Measurements from ENCODE around the gene LHX2. TPM values are rescaled to one million over a fixed set of nuclear protein-coding genes. Genes with fewer than 3 reads are reported as not detected.

The LHX2 gene
- total RNA-seq: not detected

GRCh38 chr9:124011460-124012301, at the start of gene LHX2:
Gene LHX2 (plus strand): TSS chr9:124011768. CDS start chr9:124012349, 581 bp downstream.

Other genes starting within 250 kb of the LHX2 start
- gene DENND1A, start 81.6 kb upstream of the LHX2 start, total RNA-seq: 10 to 100 TPM; 15.5 to 16.5 TPM
- 10 to 100 TPM; 14.1 to 16.2 TPM for gene NEK6, start 246.2 kb downstream of the LHX2 start, total RNA-seq